Right cardiac atrium (tissue), 5 donors: Measurements from ENCODE around the gene IFT43. TPM values are rescaled to one million over a fixed set of nuclear protein-coding genes. Genes with fewer than 3 reads are reported as not detected.

Source experiments
- ATAC-seq, 2 donors: fragments of 200-7000 bp; cut with Tn5 transposase; one replicate each; pipeline versions ENCODE4 v1.8.0 to v1.9.1; 2020; ENCODE audit warnings: moderate library complexity in 2 of 2, mild to moderate bottlenecking in 1 of 2
- DNase-seq, 3 donors: peaks; one replicate each; pipeline ENCODE4 v3.0.0-alpha.2; 2020
- H3K27ac ChIP-seq: one replicate; pipeline ENCODE4 v1.5.1; 2013; ENCODE audit warnings: mild to moderate bottlenecking, low read length, control low read depth, moderate library complexity
- H3K27me3 ChIP-seq: one replicate; pipeline ENCODE4 v1.6.1; 2013; ENCODE audit not compliant: control insufficient read depth, insufficient read depth
- H3K4me1 ChIP-seq: one replicate; pipeline ENCODE4 v1.6.1; 2013; ENCODE audit warnings: low read length; ENCODE audit not compliant: control insufficient read depth, insufficient read depth
- H3K4me3 ChIP-seq: one replicate; pipeline ENCODE4 v1.5.1; 2013; ENCODE audit warnings: low read length, control low read depth
- H3K9me3 ChIP-seq: one replicate; pipeline ENCODE4 v1.6.1; 2013; ENCODE audit warnings: low read length; ENCODE audit not compliant: control insufficient read depth
- WGBS: extraction: QIAGEN DNeasy Blood & Tissue Kit; methylation state at CpG from one replicate; pipeline ENCODE4 v1.1.7; 2013; 5-methylcytosine and 5-hydroxymethylcytosine counted together
- intact Hi-C, 4 donors: fragments of 100-400 bp; cut with DNase I; formaldehyde crosslinking; loops; one replicate each; pipeline versions ENCODE4 v1.11.0 to v1.14.0; 2022 to 2023
- polyA plus RNA-seq: library from polyadenylated mRNA; stranded (reverse); fragments of 200-250 nt; gene quantifications from one replicate; pipeline ENCODE4 v1.2.3, GENCODE V29; 2013
- total RNA-seq, 4 donors: library from RNA; stranded (reverse); fragmentation: NEBNext Ultra II Directional; extraction: Animal tissue kit (Norgen Biotek cat#: 25700); gene quantifications; one replicate each; pipeline ENCODE4 v1.2.1, GENCODE V29; 2021
- donor health status: healthy with polysubstance abuse.
- donor health status: DM: no; HTN: yes; CAD: no.
- donor health status: DM: no; HTN: no; CAD: no.
- donor health status: DM: no; HTN: yes; CAD: no; lungs with severe emphysema.
- donor health status: DM: yes; HTN: yes; CAD: no.

IFT43 gene
- total and polyA plus RNA-seq, 5 donors, result 46.1 to 76.2 (median 58.5) TPM

- WGBS, result 92% methylated on average over 10 of the region's 10 CpGs
- intact Hi-C loops, result no loop called here
- H3K27ac ChIP-seq, result no peak overlapping the region
These were observed 92.9 kb downstream of the IFT43 start for GRCh38 chr14:76078501-76078900.

GRCh38 chr14:76080025-76080424, 94.5 kb downstream of the IFT43 start:
- DNase-seq, result peak; percentile 30 to 72 (median 72)
- intact Hi-C loops, result no loop called here
- Histone ChIP-seq H3K4me1 (peaks cover 2% of the 10 kb centered on the region), H3K27ac (peak overlapping the region; percentile 22), H3K27me3 (no peaks in the 10 kb centered on the region), H3K4me3 (no peak overlapping the region), H3K9me3 (no peaks in the 10 kb centered on the region)
- 65% methylated on average over 10 of the region's 10 CpGs for WGBS
- peak; percentile 63 to 73 for ATAC-seq

More at GRCh38 chr14:76078501-76078900, 92.9 kb downstream of the IFT43 start:
- H3K27me3 ChIP-seq, result no peaks in the 10 kb centered on the region
- no peak for ATAC-seq
- H3K4me1 ChIP-seq, result peaks cover 2% of the 10 kb centered on the region
- H3K9me3 ChIP-seq, result no peaks in the 10 kb centered on the region
- DNase-seq, result no peak
- H3K4me3 ChIP-seq, result no peak overlapping the region

GRCh38 chr14:76080471-76080870, 94.9 kb downstream of the IFT43 start:
- intact Hi-C loops, result no loop called here
- Histone ChIP-seq H3K4me3 (no peak overlapping the region), H3K4me1 (peaks cover 2% of the 10 kb centered on the region), H3K27me3 (no peaks in the 10 kb centered on the region), H3K27ac (peak overlapping the region; percentile 22), H3K9me3 (no peaks in the 10 kb centered on the region)
- ATAC-seq, result no peak
- no peak for DNase-seq
- WGBS, result 70% methylated on average over 6 of the region's 6 CpGs

GRCh38 chr14:76081642-76082041, 96.1 kb downstream of the IFT43 start:
- no peaks in the 10 kb centered on the region for H3K9me3 ChIP-seq
- no peak overlapping the region for H3K4me3 ChIP-seq
- 93% methylated on average over 7 of the region's 7 CpGs for WGBS
- H3K27ac ChIP-seq, result no peak overlapping the region
- DNase-seq (no peak), ATAC-seq (no peak)
- H3K4me1 ChIP-seq, result peaks cover 2% of the 10 kb centered on the region
- H3K27me3 ChIP-seq, result no peaks in the 10 kb centered on the region
- intact Hi-C loops, result no loop called here

GRCh38 chr14:76083796-76084765, 98.5 kb downstream of the IFT43 start:
- no peak overlapping the region for H3K4me3 ChIP-seq
- no peaks in the 10 kb centered on the region for H3K4me1 ChIP-seq
- intact Hi-C loops, result no loop called here
- no peaks in the 10 kb centered on the region for H3K27me3 ChIP-seq
- ATAC-seq (no peak), DNase-seq (no peak)
- no peaks in the 10 kb centered on the region for H3K9me3 ChIP-seq
- H3K27ac ChIP-seq, result no peak overlapping the region
- WGBS, result 83% methylated on average over 25 of the region's 25 CpGs

GRCh38 chr14:76085358-76085757, 99.8 kb downstream of the IFT43 start:
- 86% methylated on average over 3 of the region's 3 CpGs for WGBS
- H3K4me3 ChIP-seq, result no peak overlapping the region
- no peak overlapping the region for H3K27ac ChIP-seq
- no peaks in the 10 kb centered on the region for H3K4me1 ChIP-seq
- no peaks in the 10 kb centered on the region for H3K27me3 ChIP-seq
- ATAC-seq (no peak), DNase-seq (no peak)
- intact Hi-C loops, result no loop called here
- H3K9me3 ChIP-seq, result no peaks in the 10 kb centered on the region

GRCh38 chr14:76086636-76087035, 101.1 kb downstream of the IFT43 start:
- DNase-seq (no peak), ATAC-seq (no peak)
- intact Hi-C loops, result no loop called here
- no peak overlapping the region for H3K4me3 ChIP-seq
- H3K4me1 ChIP-seq, result no peaks in the 10 kb centered on the region
- no peaks in the 10 kb centered on the region for H3K9me3 ChIP-seq
- WGBS, result 83% methylated on average over 4 of the region's 4 CpGs
- no peaks in the 10 kb centered on the region for H3K27me3 ChIP-seq
- no peak overlapping the region for H3K27ac ChIP-seq

- no peak for DNase-seq
- Histone ChIP-seq H3K4me1 (no peaks in the 10 kb centered on the region), H3K27me3 (no peaks in the 10 kb centered on the region), H3K27ac (no peak overlapping the region), H3K4me3 (no peak overlapping the region), H3K9me3 (no peaks in the 10 kb centered on the region)
- ATAC-seq, result no peak
- WGBS, result 69% methylated on average over 8 of the region's 8 CpGs
- intact Hi-C loops, result no loop called here
These were observed 102.8 kb downstream of the IFT43 start for GRCh38 chr14:76088326-76088725.

GRCh38 chr14:76088771-76089571, 103.4 kb downstream of the IFT43 start:
- intact Hi-C loops, result no loop called here
- Histone ChIP-seq H3K27me3 (no peaks in the 10 kb centered on the region), H3K4me3 (no peak overlapping the region), H3K4me1 (no peaks in the 10 kb centered on the region), H3K9me3 (no peaks in the 10 kb centered on the region), H3K27ac (no peak overlapping the region)
- WGBS, result 44% methylated on average over 16 of the region's 16 CpGs
- DNase-seq, result no peak
- ATAC-seq, result no peak

GRCh38 chr14:76089575-76089974, 104.0 kb downstream of the IFT43 start:
- DNase-seq (no peak), ATAC-seq (no peak)
- 48% methylated on average over 6 of the region's 6 CpGs for WGBS
- no peaks in the 10 kb centered on the region for H3K27me3 ChIP-seq
- H3K4me3 ChIP-seq, result no peak overlapping the region
- intact Hi-C loops, result no loop called here
- H3K27ac ChIP-seq, result no peak overlapping the region
- no peaks in the 10 kb centered on the region for H3K9me3 ChIP-seq
- H3K4me1 ChIP-seq, result no peaks in the 10 kb centered on the region
